HCT116 (cell line): ENCODE data around the gene CD9.

Experiments used
- EZH2phosphoT487 ChIP-seq: fragments of 200-600 bp; IDR thresholded peaks from 2 replicates; pipeline ENCODE4 v1.6.1; 2018; ENCODE audit warnings: antibody characterized with exemption, borderline replicate concordance
- POLR2AphosphoS5 ChIP-seq: IDR thresholded peaks from 2 replicates; pipeline ENCODE4 v1.6.1; 2011; ENCODE audit warnings: mild to moderate bottlenecking, low read depth, low read length, moderate library complexity
- ZFX ChIP-seq: fragments of 450-650 bp; IDR thresholded peaks from 2 replicates; pipeline ENCODE4 v1.6.1; 2017
- TF ChIP-seq, protein P1 (sequence below), 3 experiments: fragments of 200-600 bp in 1 of 3; sonication (generic) in 1 of 3; IDR thresholded peaks in 2 of 3; conservative IDR thresholded peaks in 1 of 3; 2 replicates each; pipeline ENCODE4 v1.5.1; 2012 to 2017; ENCODE audit warnings: low read depth in 2 of 3, low read length in 2 of 3, antibody characterized with exemption in 1 of 3, borderline replicate concordance in 1 of 3, control low read depth in 1 of 3, mild to moderate bottlenecking in 1 of 3, mixed read lengths in 1 of 3, mixed run types in 1 of 3, moderate library complexity in 1 of 3; ENCODE audit not compliant: insufficient read depth in 1 of 3
- TF ChIP-seq, protein P2 (sequence below): IDR thresholded peaks from 2 replicates; pipeline ENCODE4 v1.6.1; 2012

DNA sequence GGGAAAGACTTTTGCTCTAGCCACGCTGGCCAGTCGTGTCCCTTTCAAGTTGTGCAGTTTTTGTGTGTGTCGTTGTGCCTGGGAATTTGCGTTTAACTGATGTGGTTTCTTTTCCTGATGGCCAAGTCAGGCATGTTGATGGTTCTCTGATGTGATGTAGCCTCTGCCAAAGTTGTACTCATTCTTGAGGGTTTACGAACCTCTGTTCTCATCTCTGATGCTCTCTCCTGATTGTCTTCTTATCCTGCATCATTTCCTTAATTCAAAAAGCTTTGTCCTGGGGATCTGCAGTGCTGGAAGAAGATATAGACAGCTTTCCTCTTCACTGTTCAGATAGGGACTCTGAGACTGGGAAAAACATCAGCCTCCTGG lies 25.4 kb downstream of the CD9 start:
- TF ChIP-seq, protein P1, sequence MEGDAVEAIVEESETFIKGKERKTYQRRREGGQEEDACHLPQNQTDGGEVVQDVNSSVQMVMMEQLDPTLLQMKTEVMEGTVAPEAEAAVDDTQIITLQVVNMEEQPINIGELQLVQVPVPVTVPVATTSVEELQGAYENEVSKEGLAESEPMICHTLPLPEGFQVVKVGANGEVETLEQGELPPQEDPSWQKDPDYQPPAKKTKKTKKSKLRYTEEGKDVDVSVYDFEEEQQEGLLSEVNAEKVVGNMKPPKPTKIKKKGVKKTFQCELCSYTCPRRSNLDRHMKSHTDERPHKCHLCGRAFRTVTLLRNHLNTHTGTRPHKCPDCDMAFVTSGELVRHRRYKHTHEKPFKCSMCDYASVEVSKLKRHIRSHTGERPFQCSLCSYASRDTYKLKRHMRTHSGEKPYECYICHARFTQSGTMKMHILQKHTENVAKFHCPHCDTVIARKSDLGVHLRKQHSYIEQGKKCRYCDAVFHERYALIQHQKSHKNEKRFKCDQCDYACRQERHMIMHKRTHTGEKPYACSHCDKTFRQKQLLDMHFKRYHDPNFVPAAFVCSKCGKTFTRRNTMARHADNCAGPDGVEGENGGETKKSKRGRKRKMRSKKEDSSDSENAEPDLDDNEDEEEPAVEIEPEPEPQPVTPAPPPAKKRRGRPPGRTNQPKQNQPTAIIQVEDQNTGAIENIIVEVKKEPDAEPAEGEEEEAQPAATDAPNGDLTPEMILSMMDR (IDR thresholded peaks at IDR 0.05 in 2 of 3, conservative IDR thresholded peaks at IDR 0.05 in 1 of 3; ENCODE audit: borderline replicate concordance in 1 of 3, insufficient read depth in 1 of 3, low read depth in 2 of 3, low read length in 2 of 3), result no peak
- TF ChIP-seq, protein P2, sequence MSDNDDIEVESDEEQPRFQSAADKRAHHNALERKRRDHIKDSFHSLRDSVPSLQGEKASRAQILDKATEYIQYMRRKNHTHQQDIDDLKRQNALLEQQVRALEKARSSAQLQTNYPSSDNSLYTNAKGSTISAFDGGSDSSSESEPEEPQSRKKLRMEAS, result no peak
- no peak for TF ChIP-seq ZFX
- no peak for TF ChIP-seq POLR2AphosphoS5
- no peak for TF ChIP-seq EZH2phosphoT487
